Transverse colon (tissue), 4 donors: ENCODE results near the gene MAD2L1BP.

ENCODE experiments used
- CTCF ChIP-seq, 5 experiments: fragments of 200-600 bp in 3 of 5; fragments of 450-650 bp in 2 of 5; sonication (generic) in 3 of 5; IDR thresholded peaks; 1 replicate in 2 of 5; 2 replicates in 3 of 5; pipeline ENCODE4 v1.5.1; 2016 to 2017; ENCODE audit warnings: antibody characterized with exemption in 5 of 5, inconsistent platforms in 3 of 5, mild to moderate bottlenecking in 2 of 5, moderate library complexity in 1 of 5
- EP300 ChIP-seq: sonication (generic); formaldehyde crosslinking; IDR thresholded peaks from one replicate; pipeline ENCODE4 v1.6.1; 2017; ENCODE audit warnings: antibody characterized with exemption, low read depth
- POLR2A ChIP-seq: fragments of 450-650 bp; IDR thresholded peaks from one replicate; pipeline ENCODE4 v1.6.1; 2016; ENCODE audit warnings: antibody characterized with exemption, mild to moderate bottlenecking, moderate library complexity
- POLR2AphosphoS5 ChIP-seq, 3 donors: sonication (generic); formaldehyde crosslinking; IDR thresholded peaks; one replicate each; pipeline ENCODE4 v1.6.1; 2016; ENCODE audit warnings: antibody characterized with exemption in 3 of 3

- TF ChIP-seq CTCF (IDR thresholded peaks at IDR 0.05) (no peak), POLR2A (no peak), POLR2AphosphoS5 (IDR thresholded peaks at IDR 0.05) (no peak), EP300 (no peak)
These were observed 34.4 kb downstream of the MAD2L1BP start for GRCh38 chr6:43669922-43670622.
